Ovary (tissue), 9 donors: ENCODE measurements around the gene AIG1. TPM values are rescaled to one million over a fixed set of nuclear protein-coding genes. Genes with fewer than 3 reads are reported as not detected.

Experiments
- DNase-seq, 5 donors: peaks; one replicate each; pipeline ENCODE4 v3.0.0-alpha.2; 2019 to 2020
- H3K27ac ChIP-seq, 2 donors: fragments of 200-600 bp; one replicate each; pipeline versions ENCODE4 v1.5.1 to v1.8.0; 2019 to 2022
- H3K27me3 ChIP-seq: fragments of 200-600 bp; one replicate; pipeline ENCODE4 v1.8.0; 2022
- H3K36me3 ChIP-seq: fragments of 200-600 bp; sonication (generic); one replicate; pipeline ENCODE4 v1.5.1; 2019
- H3K4me1 ChIP-seq: one replicate; pipeline ENCODE4 v1.8.1; 2013; ENCODE audit warnings: mild to moderate bottlenecking, moderate library complexity; ENCODE audit not compliant: insufficient read depth
- H3K4me3 ChIP-seq: fragments of 200-600 bp; sonication (generic); one replicate; pipeline ENCODE4 v1.5.1; 2017
- H3K9me3 ChIP-seq, 2 donors: fragments of 200-600 bp in 1 of 2; sonication (generic) in 1 of 2; one replicate each; pipeline versions ENCODE4 v1.5.1 to v1.8.1; 2013 to 2019; ENCODE audit warnings: mild to moderate bottlenecking in 1 of 2, moderate library complexity in 1 of 2
- CTCF ChIP-seq, 3 donors: fragments of 450-650 bp in 2 of 3; fragments of 200-600 bp in 1 of 3; IDR thresholded peaks; one replicate each; pipeline versions ENCODE4 v1.5.1 to v1.8.0; 2016 to 2022; ENCODE audit warnings: antibody characterized with exemption in 3 of 3, mild to moderate bottlenecking in 1 of 3
- EP300 ChIP-seq: sonication (generic); formaldehyde crosslinking; IDR thresholded peaks from one replicate; pipeline ENCODE4 v1.6.1; 2017; ENCODE audit warnings: antibody characterized with exemption
- POLR2A ChIP-seq: fragments of 450-650 bp; IDR thresholded peaks from one replicate; pipeline ENCODE4 v1.6.1; 2017; ENCODE audit warnings: antibody characterized with exemption, mild to moderate bottlenecking, moderate library complexity
- WGBS, 3 donors: extraction: QIAGEN DNeasy Blood & Tissue Kit in 1 of 3; methylation state at CpG; one replicate each; pipeline versions ENCODE4 v1.1.5 to v1.1.7; 2013 to 2017; 5-methylcytosine and 5-hydroxymethylcytosine counted together
- intact Hi-C, 4 donors: fragments of 100-400 bp; cut with DNase I; formaldehyde crosslinking; loops; one replicate each; pipeline versions ENCODE4 v1.11.0 to v1.15.1; 2022 to 2023
- polyA plus RNA-seq, 2 donors: library from polyadenylated mRNA; stranded (reverse); fragments of 200-250 nt in 1 of 2; fragments of 350-450 nt in 1 of 2; fragmentation: Illumina TruSeq in 1 of 2; extraction: RNeasy Lipid Tissue Mini Kit (QIAGEN cat#74804) in 1 of 2; gene quantifications; one replicate each; pipeline ENCODE4 v1.2.3, GENCODE V29; 2013 to 2014
- total RNA-seq, 7 donors: library from RNA; depleted of rRNA in 2 of 7; stranded (reverse); fragments of >200 nt in 2 of 7; fragmentation: NEBNext Ultra II Directional in 3 of 7; extraction: Animal tissue kit (Norgen Biotek cat#: 25700) in 3 of 7; gene quantifications; one replicate each; pipeline versions ENCODE4 v1.1.0 to v1.2.4, GENCODE V29; 2016 to 2023
- donor health status: DM: no; HTN: no; CAD: no; lungs with moderate emphysema.
- donor health status: DM: no; HTN: no; CAD: no.
- donor health status: Bipolar disorder and iron deficiency.
- donor health status: DM: yes; HTN: yes; CAD: no.
- donor health status: DM: no; HTN: no; CAD: no.
- donor health status: DM: yes; HTN: yes; CAD: no.

Gene AIG1
- total and polyA plus RNA-seq, 9 donors: 27.8 to 91.0 (median 37.3) TPM

- Histone ChIP-seq H3K27me3 (no peaks in the 10 kb centered on the region), H3K4me1 (peaks cover 2% of the 10 kb centered on the region), H3K27ac (no peak overlapping the region), H3K9me3 (no peaks in the 10 kb centered on the region), H3K36me3 (no peaks in the 10 kb centered on the region), H3K4me3 (no peak overlapping the region)
- TF ChIP-seq POLR2A (no peak), EP300 (no peak), CTCF (IDR thresholded peaks at IDR 0.05) (no peak)
- intact Hi-C loops: no loop called here
- 87 to 90% (median 89%) methylated on average over 6 of the region's 6 CpGs for WGBS, 3 donors
- no peak for DNase-seq
Observed at GRCh38 chr6:143200167-143200770, 139.6 kb downstream of the AIG1 start.

- Histone ChIP-seq H3K36me3 (no peaks in the 10 kb centered on the region), H3K9me3 (no peaks in the 10 kb centered on the region), H3K27me3 (no peaks in the 10 kb centered on the region), H3K4me1 (no peaks in the 10 kb centered on the region), H3K27ac (no peak overlapping the region), H3K4me3 (no peak overlapping the region)
- TF ChIP-seq EP300: no peak
- no peak for TF ChIP-seq CTCF (IDR thresholded peaks at IDR 0.05)
- TF ChIP-seq POLR2A: no peak
- DNase-seq: no peak
- intact Hi-C loops: no loop called here
Observed at GRCh38 chr6:143204045-143204444, 143.4 kb downstream of the AIG1 start.

DNA sequence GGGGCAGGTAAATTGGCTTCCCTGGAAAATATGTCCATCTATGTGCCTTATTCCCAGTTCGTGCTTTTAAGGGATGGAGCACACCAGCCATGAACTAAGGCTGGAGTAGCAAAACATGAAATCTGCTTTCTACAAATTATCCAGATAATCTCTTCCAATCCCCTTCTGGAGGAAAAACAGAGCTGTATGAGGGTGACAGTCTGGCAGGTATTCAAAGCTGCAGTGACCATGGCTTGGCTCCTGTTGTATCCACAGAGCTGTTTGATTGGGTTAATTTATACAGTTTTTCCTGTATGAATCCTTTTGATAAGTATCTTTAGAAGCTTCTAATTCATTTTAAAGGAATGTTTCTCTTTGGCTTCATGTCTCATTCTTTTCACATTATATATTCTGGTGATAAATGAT is 144.4 kb downstream of the AIG1 start:
- Histone ChIP-seq H3K27ac (no peak overlapping the region), H3K9me3 (no peaks in the 10 kb centered on the region), H3K4me3 (no peak overlapping the region), H3K4me1 (no peaks in the 10 kb centered on the region), H3K36me3 (no peaks in the 10 kb centered on the region), H3K27me3 (no peaks in the 10 kb centered on the region)
- WGBS, 3 donors: 92 to 100% (median 100%) methylated on average over 1 of the region's 1 CpG
- TF ChIP-seq CTCF (IDR thresholded peaks at IDR 0.05) (no peak), POLR2A (no peak), EP300 (no peak)
- intact Hi-C loops: no loop called here
- DNase-seq: no peak

DNA sequence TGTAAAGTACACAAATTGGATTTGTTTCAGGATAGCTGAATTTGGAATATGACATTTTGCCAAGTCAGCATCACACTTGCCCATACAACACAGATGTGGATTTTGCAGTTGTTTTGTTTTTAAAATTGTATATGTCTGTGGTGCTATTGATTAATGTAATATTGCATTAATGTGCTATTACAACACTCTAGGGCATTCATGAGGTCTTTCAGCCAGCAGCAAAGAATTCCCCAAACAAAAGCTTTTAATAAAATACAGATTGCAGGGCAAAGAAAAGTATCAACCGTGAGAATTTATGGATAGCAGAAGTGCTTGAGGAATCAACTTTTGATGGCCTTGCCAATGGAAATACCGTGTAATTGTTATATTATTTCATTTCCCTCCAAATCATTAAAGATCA is 144.9 kb downstream of the AIG1 start:
- Histone ChIP-seq H3K4me3 (no peak overlapping the region), H3K9me3 (no peaks in the 10 kb centered on the region), H3K4me1 (no peaks in the 10 kb centered on the region), H3K36me3 (no peaks in the 10 kb centered on the region), H3K27ac (no peak overlapping the region), H3K27me3 (no peaks in the 10 kb centered on the region)
- TF ChIP-seq POLR2A (no peak), EP300 (no peak), CTCF (IDR thresholded peaks at IDR 0.05) (no peak)
- no peak for DNase-seq
- intact Hi-C loops: no loop called here
- WGBS, 3 donors: 89 to 93% (median 92%) methylated on average over 2 of the region's 2 CpGs
